ENCODE measurements around the gene SLC35E2B. TPM values are rescaled to one million over a fixed set of nuclear protein-coding genes. Genes with fewer than 3 reads are reported as not detected.
"Not testable (repeated sequence)": the region's sequence is repeated elsewhere in the genome, so short reads cannot be mapped to it uniquely, and the experiment has no call there.

SLC35E2B gene
- total RNA-seq (100 to 1,000 TPM; 106 to 110 TPM), polyA plus RNA-seq (10 to 100 TPM; 30.2 to 45.1 (median 36.7) TPM), total RNA-seq (38.0 to 188 (median 101) reads per million in 6 experiments)

DNA sequence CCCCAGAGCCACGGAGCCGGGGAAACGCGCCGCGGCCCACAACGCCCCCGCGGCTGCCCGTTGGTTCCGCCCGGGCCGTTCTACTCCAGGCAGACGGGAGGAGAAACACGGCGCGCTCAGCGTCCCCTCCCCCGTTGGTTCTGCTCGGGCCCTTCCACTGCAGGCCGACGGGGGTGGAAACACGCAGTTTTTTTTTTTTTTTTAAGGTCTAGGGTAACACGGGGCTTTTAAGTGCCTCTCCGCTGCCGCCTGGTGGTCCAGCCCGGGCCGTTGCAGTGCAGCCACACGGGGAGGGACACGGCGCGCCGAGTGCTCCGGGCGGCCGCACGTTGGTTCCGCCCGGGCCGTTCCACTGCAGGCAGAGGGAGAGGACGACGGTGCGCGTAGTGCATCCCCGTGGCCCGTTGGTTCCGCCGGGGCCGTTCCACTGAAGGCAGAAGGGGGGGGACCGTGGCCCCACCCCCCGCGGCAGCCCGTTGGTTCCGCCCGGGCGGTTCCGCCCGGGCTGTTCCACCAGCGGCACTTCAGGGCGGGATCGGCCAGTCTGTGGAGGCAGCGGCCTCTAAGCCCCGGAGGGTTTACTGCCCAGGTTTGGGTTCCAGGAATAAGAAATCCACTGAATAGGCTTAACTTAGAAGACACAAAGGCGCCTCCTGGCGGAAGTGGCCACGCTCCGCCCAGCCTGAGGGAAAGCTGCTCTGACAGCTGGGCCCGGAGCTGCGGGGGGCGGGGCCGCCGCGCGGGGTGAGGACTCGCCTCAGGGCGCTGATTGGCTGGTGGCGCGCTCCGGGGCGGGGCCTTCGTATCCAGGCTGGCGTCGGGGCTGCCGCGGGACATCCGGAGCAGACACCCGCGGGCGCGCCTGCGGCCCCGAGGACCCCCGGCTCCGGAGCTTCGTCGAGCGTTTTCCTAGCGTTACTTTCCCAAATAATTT is at the start of gene SLC35E2B:
Gene SLC35E2B, minus strand, starts transcription at position 82 of the 934 bp plus-strand sequence. CDS start 16,096 bp downstream, outside the sequence.
- H3K9me3 Mint-ChIP-seq, H3K27me3 Mint-ChIP-seq: not testable (repeated sequence)
- POLR2A ChIA-PET: interaction anchor here (0.6 to 0.7 kb wide), 3 partner anchors 86 to 243 kb away, joined by 3 to 5 read pairs (median 4); no protein-coding TSS in a partner anchor
- Mint-ChIP-seq H3K4me3 (peak within 1 kb of the TSS; percentile 65 to 88 (median 72)), H3K4me1 (peaks cover 4 to 19% (median 12%) of the 10 kb centered on the region in 4 donors), H3K27ac (peak within 1 kb of the TSS in 9 of 10 donors; percentile 48 to 96 (median 91)), H3K36me3 (peaks cover 0 to 12% (median 0%) of the 10 kb centered on the region in 3 donors)
- DNase-seq: peak; percentile 73 to 97 (median 94)
- ATAC-seq: peak; percentile 74 to 75

GRCh38 chr1:1741013-1741412 is 48.4 kb upstream of the SLC35E2B start:
- H3K27ac Mint-ChIP-seq, H3K4me1 Mint-ChIP-seq, H3K27me3 Mint-ChIP-seq, DNase-seq, H3K4me3 Mint-ChIP-seq, H3K9me3 Mint-ChIP-seq, POLR2A ChIA-PET, ATAC-seq: not testable (repeated sequence)
- peaks cover 0 to 33% (median 0%) of the 10 kb centered on the region in 3 donors for H3K36me3 Mint-ChIP-seq

GRCh38 chr1:1738799-1739337 is 46.3 kb upstream of the SLC35E2B start:
- H3K9me3 Mint-ChIP-seq, H3K4me1 Mint-ChIP-seq: not testable (repeated sequence)
- peaks cover 0 to 43% (median 0%) of the 10 kb centered on the region in 3 donors for H3K36me3 Mint-ChIP-seq

DNA sequence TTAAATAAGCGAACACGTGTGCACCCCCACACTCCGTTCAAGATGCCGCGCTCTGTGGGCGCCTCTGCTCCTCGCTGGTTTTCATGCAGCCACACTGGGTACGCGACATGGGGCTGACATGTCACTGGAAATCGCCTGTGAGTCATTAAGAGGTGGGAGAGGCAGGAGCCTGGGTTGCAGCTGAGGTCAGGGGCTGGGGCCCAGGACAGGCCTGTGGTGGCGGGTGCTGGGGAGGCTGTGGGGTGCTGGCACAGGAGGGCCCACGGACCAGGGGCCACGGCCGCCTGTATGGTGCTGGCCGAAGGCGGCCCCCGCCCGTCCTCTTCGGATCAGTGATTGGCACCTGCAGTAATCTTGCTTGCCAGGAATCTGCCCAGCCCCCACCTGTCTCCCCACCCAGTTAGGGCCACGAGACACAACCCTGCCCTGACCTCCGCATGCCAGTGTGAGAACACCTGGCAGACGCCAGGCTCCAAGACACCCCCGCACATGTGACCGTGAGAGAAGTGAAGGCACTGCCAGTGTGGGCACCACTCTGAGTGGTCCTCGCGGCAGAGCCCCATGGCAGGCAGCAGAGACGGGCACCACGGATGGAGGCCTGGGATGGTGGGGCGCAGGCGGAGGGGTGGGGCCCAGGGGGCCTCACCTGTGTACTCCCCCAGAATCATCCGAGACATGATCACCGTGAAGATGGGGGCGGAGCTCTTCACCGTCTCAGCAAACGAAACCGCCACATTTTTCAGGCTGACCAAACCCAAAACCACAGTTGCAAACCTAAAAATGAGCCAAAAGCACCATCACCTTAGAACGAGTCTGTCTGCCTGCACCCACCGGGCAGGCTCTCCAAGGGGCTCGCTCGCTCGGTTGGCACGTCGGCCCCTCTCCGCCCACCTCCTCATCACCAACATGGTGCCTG is 45.3 kb upstream of the SLC35E2B start:
- ATAC-seq, POLR2A ChIA-PET, DNase-seq, H3K9me3 Mint-ChIP-seq, H3K4me3 Mint-ChIP-seq, H3K27me3 Mint-ChIP-seq, H3K4me1 Mint-ChIP-seq: not testable (repeated sequence)
- peak overlapping the region in 3 of 10 donors; percentile 56 to 90 (median 76) for H3K27ac Mint-ChIP-seq
- H3K36me3 Mint-ChIP-seq: peaks cover 0 to 42% (median 0%) of the 10 kb centered on the region in 3 donors

More at GRCh38 chr1:1738799-1739337, 46.3 kb upstream of the SLC35E2B start:
- POLR2A ChIA-PET, H3K27ac Mint-ChIP-seq, H3K27me3 Mint-ChIP-seq, H3K4me3 Mint-ChIP-seq: not testable (repeated sequence)
- ATAC-seq: peak; percentile 78 to 82
- DNase-seq: peak in 1 of 10 donors; percentile 24

- DNase-seq: no peak
- no peak overlapping the region for H3K4me3 Mint-ChIP-seq
Observed at GRCh38 chr1:1732381-1732780, 39.8 kb upstream of the SLC35E2B start.

GRCh38 chr1:1730870-1731269 is 38.3 kb upstream of the SLC35E2B start:
- Mint-ChIP-seq H3K4me1 (peaks cover 0 to 11% (median 4%) of the 10 kb centered on the region in 4 donors), H3K27me3 (no peaks in the 10 kb centered on the region), H3K36me3 (peaks cover 0 to 35% (median 1%) of the 10 kb centered on the region in 3 donors), H3K4me3 (no peak overlapping the region), H3K27ac (no peak overlapping the region), H3K9me3 (no peaks in the 10 kb centered on the region)
- no peak for DNase-seq
- no peak for ATAC-seq
- POLR2A ChIA-PET: no interaction called here

More at GRCh38 chr1:1732381-1732780, 39.8 kb upstream of the SLC35E2B start:
- Mint-ChIP-seq H3K27me3 (no peaks in the 10 kb centered on the region), H3K36me3 (peaks cover 0 to 46% (median 1%) of the 10 kb centered on the region in 3 donors), H3K27ac (peak overlapping the region in 2 of 10 donors; percentile 35 to 77), H3K9me3 (no peaks in the 10 kb centered on the region), H3K4me1 (peaks cover 0 to 11% (median 4%) of the 10 kb centered on the region in 4 donors)
- POLR2A ChIA-PET: no interaction called here
- ATAC-seq: no peak

DNA sequence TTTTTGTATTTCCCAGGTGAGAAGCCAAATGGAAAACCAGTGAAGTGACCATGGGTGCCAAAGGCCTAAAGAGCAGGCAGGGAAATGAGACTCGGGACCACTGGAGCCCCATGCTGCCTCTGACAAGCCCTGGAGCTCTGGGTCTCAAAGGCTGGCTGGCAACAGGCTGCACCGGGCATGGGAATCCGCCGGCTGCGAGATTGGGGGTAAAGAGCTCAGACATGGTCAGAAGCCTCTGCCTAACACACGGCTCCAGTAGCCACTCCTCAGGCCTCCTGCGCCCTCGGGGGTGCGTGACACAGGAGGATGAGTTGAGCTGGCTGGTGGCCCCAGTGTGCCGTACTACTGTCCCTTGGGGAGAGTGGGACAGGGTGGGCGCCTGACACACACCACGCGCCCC is 37.6 kb upstream of the SLC35E2B start:
- Mint-ChIP-seq H3K36me3 (peaks cover 0 to 31% (median 1%) of the 10 kb centered on the region in 3 donors), H3K4me1 (peaks cover 0 to 11% (median 4%) of the 10 kb centered on the region in 4 donors)
- H3K27ac Mint-ChIP-seq, DNase-seq, H3K27me3 Mint-ChIP-seq, ATAC-seq, H3K4me3 Mint-ChIP-seq, H3K9me3 Mint-ChIP-seq, POLR2A ChIA-PET: not testable (repeated sequence)

DNA sequence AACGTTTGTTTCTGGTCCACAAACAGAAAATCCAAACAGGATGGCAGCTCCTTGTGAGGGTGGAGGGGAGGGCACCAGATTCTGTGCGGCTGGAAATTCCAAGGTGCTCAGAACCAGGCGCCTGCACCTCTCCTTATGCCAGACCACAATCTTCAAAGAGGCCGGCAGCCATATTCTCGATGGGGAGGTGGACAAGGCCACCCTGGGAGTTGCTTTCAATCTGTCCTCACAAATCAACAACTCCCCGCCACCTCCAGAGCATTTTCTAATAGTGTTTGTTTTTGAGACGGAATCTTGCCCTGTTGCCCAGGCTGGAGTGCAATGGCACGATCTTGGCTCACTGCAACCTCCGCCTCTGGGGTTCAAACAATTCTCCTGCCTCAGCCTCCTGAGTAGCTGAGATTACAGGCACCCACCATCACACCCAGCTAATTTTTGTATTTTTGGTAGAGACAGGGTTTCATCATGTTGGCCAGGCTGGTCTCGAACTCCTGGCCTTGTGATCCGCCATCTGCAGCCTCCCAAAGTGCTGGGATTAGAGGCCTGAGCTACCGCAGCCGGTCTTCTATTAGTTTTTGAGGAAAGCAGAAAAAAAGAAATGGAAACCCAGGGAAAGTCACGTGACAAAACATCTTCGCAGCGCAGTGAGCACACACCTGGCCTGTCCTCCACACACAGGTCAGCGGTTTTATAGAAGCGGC is 36.7 kb upstream of the SLC35E2B start:
- peaks cover 0 to 12% (median 5%) of the 10 kb centered on the region in 4 donors for H3K4me1 Mint-ChIP-seq
- not testable (repeated sequence) for DNase-seq, ATAC-seq, H3K27me3 Mint-ChIP-seq, H3K9me3 Mint-ChIP-seq, H3K4me3 Mint-ChIP-seq
- H3K36me3 Mint-ChIP-seq: peaks cover 0 to 28% (median 1%) of the 10 kb centered on the region in 3 donors
- peak overlapping the region in 8 of 10 donors; percentile 15 to 83 (median 68) for H3K27ac Mint-ChIP-seq
- POLR2A ChIA-PET: interaction anchor here (1.1 kb wide), 1 partner anchor 64 kb away, joined by 3 read pairs; no protein-coding TSS in a partner anchor

GRCh38 chr1:1728308-1729005 is 35.9 kb upstream of the SLC35E2B start:
- peaks cover 0 to 27% (median 1%) of the 10 kb centered on the region in 3 donors for H3K36me3 Mint-ChIP-seq
- H3K4me1 Mint-ChIP-seq: peaks cover 0 to 13% (median 6%) of the 10 kb centered on the region in 4 donors
- POLR2A ChIA-PET, H3K27me3 Mint-ChIP-seq, ATAC-seq, H3K9me3 Mint-ChIP-seq: not testable (repeated sequence)
- DNase-seq: peak in 1 of 10 donors; percentile 27
- peak overlapping the region in 8 of 10 donors; percentile 31 to 92 (median 84) for H3K27ac Mint-ChIP-seq
- peak overlapping the region in 6 of 10 donors; percentile 23 to 58 (median 34) for H3K4me3 Mint-ChIP-seq

GRCh38 chr1:1727131-1727651 is 34.6 kb upstream of the SLC35E2B start:
- Mint-ChIP-seq H3K4me3 (peak overlapping the region in 2 of 10 donors; percentile 10 to 42), H3K4me1 (peaks cover 0 to 12% (median 4%) of the 10 kb centered on the region in 4 donors), H3K27ac (peak overlapping the region in 5 of 10 donors; percentile 7 to 82 (median 41)), H3K36me3 (peaks cover 0 to 21% (median under 1%) of the 10 kb centered on the region in 3 donors)
- H3K27me3 Mint-ChIP-seq, ATAC-seq, DNase-seq, H3K9me3 Mint-ChIP-seq, POLR2A ChIA-PET: not testable (repeated sequence)

Measured in naive thymus-derived CD8-positive, alpha-beta T cell (primary cell).